DOHH2 (cell line): Measurements from ENCODE around the gene SEMA5B.

ENCODE experiments used
- EZH2phosphoT487 ChIP-seq: fragments of 200-600 bp; sonication (generic); IDR thresholded peaks from 2 replicates; pipeline ENCODE4 v1.6.1; 2017; ENCODE audit warnings: borderline replicate concordance, mild to moderate bottlenecking, antibody characterized with exemption, low read length, moderate library complexity, mixed read lengths
- TF ChIP-seq, protein P1 (sequence below): fragments of 200-600 bp; sonication (generic); IDR thresholded peaks from one replicate; pipeline ENCODE4 v1.5.1; 2014; ENCODE audit warnings: antibody characterized with exemption, mild to moderate bottlenecking, low read depth, low read length; ENCODE audit not compliant: poor library complexity, severe bottlenecking

DNA sequence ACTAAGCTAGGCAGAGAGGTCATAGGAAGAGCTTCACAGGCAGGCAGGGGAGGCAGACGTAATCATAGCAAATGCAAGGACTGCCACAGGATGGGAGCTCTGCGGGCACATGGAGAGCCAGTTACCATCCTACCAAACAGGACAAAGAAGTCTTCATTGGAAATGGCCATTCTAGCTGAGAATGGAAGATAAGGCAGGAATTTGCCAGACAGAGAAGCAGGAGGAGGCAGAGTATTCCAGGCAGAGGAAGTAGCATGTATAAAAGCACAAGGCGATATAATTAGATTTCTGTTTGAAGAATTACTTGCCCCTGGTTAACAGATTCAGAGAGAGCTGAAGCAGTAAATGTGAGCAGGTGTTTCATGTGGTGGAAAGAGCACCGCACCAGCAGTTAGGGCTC lies 3.5 kb upstream of the SEMA5B start:
- TF ChIP-seq, protein P1, sequence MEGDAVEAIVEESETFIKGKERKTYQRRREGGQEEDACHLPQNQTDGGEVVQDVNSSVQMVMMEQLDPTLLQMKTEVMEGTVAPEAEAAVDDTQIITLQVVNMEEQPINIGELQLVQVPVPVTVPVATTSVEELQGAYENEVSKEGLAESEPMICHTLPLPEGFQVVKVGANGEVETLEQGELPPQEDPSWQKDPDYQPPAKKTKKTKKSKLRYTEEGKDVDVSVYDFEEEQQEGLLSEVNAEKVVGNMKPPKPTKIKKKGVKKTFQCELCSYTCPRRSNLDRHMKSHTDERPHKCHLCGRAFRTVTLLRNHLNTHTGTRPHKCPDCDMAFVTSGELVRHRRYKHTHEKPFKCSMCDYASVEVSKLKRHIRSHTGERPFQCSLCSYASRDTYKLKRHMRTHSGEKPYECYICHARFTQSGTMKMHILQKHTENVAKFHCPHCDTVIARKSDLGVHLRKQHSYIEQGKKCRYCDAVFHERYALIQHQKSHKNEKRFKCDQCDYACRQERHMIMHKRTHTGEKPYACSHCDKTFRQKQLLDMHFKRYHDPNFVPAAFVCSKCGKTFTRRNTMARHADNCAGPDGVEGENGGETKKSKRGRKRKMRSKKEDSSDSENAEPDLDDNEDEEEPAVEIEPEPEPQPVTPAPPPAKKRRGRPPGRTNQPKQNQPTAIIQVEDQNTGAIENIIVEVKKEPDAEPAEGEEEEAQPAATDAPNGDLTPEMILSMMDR = no peak
- TF ChIP-seq EZH2phosphoT487 = no peak
